Spleen (tissue), 11 donors: ENCODE results near the gene CDK10. TPM values are rescaled to one million over a fixed set of nuclear protein-coding genes. Genes with fewer than 3 reads are reported as not detected.

Experiments used
- DNase-seq: peaks from one replicate; pipeline ENCODE4 v3.0.0-alpha.2; 2020
- H3K27ac ChIP-seq, 8 donors: fragments of 200-600 bp; sonication (generic) in 7 of 8; 1 replicate in 4 of 8; 2 replicates in 4 of 8; pipeline versions ENCODE4 v1.5.0 to v1.8.0; 2016 to 2021; ENCODE audit warnings: inconsistent platforms in 4 of 8, mild to moderate bottlenecking in 4 of 8, moderate library complexity in 1 of 8
- H3K27me3 ChIP-seq, 7 donors: fragments of 200-600 bp; sonication (generic) in 6 of 7; replicated peaks in 1 of 7; 1 replicate in 4 of 7; 2 replicates in 3 of 7; pipeline versions ENCODE4 v1.5.0 to v1.8.0; 2016 to 2021; ENCODE audit warnings: inconsistent platforms in 3 of 7, mild to moderate bottlenecking in 1 of 7
- H3K36me3 ChIP-seq, 6 donors: fragments of 200-600 bp; sonication (generic) in 5 of 6; 1 replicate in 4 of 6; 2 replicates in 2 of 6; pipeline versions ENCODE4 v1.5.0 to v1.8.0; 2016 to 2021; ENCODE audit warnings: inconsistent platforms in 2 of 6
- H3K4me1 ChIP-seq, 6 donors: fragments of 200-600 bp; sonication (generic) in 5 of 6; 1 replicate in 3 of 6; 2 replicates in 3 of 6; pipeline versions ENCODE4 v1.5.0 to v1.8.0; 2016 to 2021; ENCODE audit warnings: inconsistent platforms in 3 of 6
- H3K4me3 ChIP-seq, 8 donors: fragments of 200-600 bp; sonication (generic) in 7 of 8; 1 replicate in 4 of 8; 2 replicates in 4 of 8; pipeline versions ENCODE4 v1.5.0 to v1.8.0; 2016 to 2021; ENCODE audit warnings: inconsistent platforms in 4 of 8, mild to moderate bottlenecking in 4 of 8, moderate library complexity in 2 of 8
- H3K9me3 ChIP-seq, 8 donors: fragments of 200-600 bp; sonication (generic) in 7 of 8; 1 replicate in 4 of 8; 2 replicates in 4 of 8; pipeline versions ENCODE4 v1.5.0 to v1.8.0; 2016 to 2021; ENCODE audit warnings: inconsistent platforms in 4 of 8
- CTCF ChIP-seq, 11 experiments: fragments of 200-600 bp in 7 of 11; fragments of 450-650 bp in 4 of 11; sonication (generic) in 4 of 11; IDR thresholded peaks in 8 of 11; conservative IDR thresholded peaks in 3 of 11; 1 replicate in 7 of 11; 2 replicates in 4 of 11; pipeline versions ENCODE4 v1.4.0 to v1.8.0; 2016 to 2021; ENCODE audit warnings: antibody characterized with exemption in 11 of 11, inconsistent platforms in 4 of 11, mild to moderate bottlenecking in 1 of 11
- POLR2A ChIP-seq, 3 donors: fragments of 450-650 bp; IDR thresholded peaks; one replicate each; pipeline ENCODE4 v1.5.1; 2017; ENCODE audit warnings: antibody characterized with exemption in 3 of 3, mild to moderate bottlenecking in 1 of 3
- POLR2AphosphoS5 ChIP-seq, 3 donors: sonication (generic); formaldehyde crosslinking; IDR thresholded peaks; one replicate each; pipeline ENCODE4 v1.5.1; 2017; ENCODE audit warnings: antibody characterized with exemption in 3 of 3
- WGBS, 5 donors: extraction: QIAGEN DNeasy Blood & Tissue Kit in 3 of 5; methylation state at CpG; one replicate each; pipeline versions ENCODE4 v1.1.5 to v1.1.7; 2013 to 2018; 5-methylcytosine and 5-hydroxymethylcytosine counted together
- intact Hi-C: fragments of 100-400 bp; cut with DNase I; formaldehyde crosslinking; loops from one replicate; pipeline ENCODE4 v1.15.0; 2023; ENCODE audit warnings: low total_unique reads
- polyA plus RNA-seq, 3 donors: library from polyadenylated mRNA; stranded (reverse); fragments of 200-250 nt; gene quantifications; one replicate each; pipeline ENCODE4 v1.2.1, GENCODE V29; 2013
- total RNA-seq, 7 donors: library from RNA; depleted of rRNA in 3 of 7; stranded (reverse); fragments of >200 nt in 3 of 7; fragmentation: NEBNext Ultra II Directional in 4 of 7; extraction: Animal tissue kit (Norgen Biotek cat#: 25700) in 4 of 7; gene quantifications; one replicate each; pipeline versions ENCODE4 v1.1.0 to v1.2.1, GENCODE V29; 2016 to 2021
- donor health status: healthy with polysubstance abuse.
- donor health status: DM: no; HTN: no; CAD: no; lungs with moderate emphysema.
- donor health status: DM: no; HTN: no; CAD: no.
- donor health status: Bipolar disorder and iron deficiency.
- donor health status: healthy.
- donor health status: DM: no; HTN: no; CAD: no.
- donor health status: DM: yes; HTN: yes; CAD: no.

The CDK10 gene
- total and polyA plus RNA-seq, 10 donors = 47.6 to 201 (median 78.6) TPM

GRCh38 chr16:89704281-89704680 is 17.8 kb downstream of the CDK10 start:
- Histone ChIP-seq H3K27me3 (no peaks in the 10 kb centered on the region), H3K27ac (no peak overlapping the region), H3K36me3 (peaks cover 0 to 20% (median 0%) of the 10 kb centered on the region in 6 donors), H3K4me3 (no peak overlapping the region), H3K9me3 (no peaks in the 10 kb centered on the region), H3K4me1 (peaks cover 18 to 53% (median 33%) of the 10 kb centered on the region in 6 donors)
- intact Hi-C loops = loop anchor here (5.0 kb wide), 1 partner anchor 88 kb away; no protein-coding TSS in a partner anchor
- no peak for TF ChIP-seq CTCF (IDR thresholded peaks at IDR 0.05 in 8 of 11, conservative IDR thresholded peaks at IDR 0.05 in 3 of 11)
- TF ChIP-seq POLR2A (IDR thresholded peaks at IDR 0.05) = no peak
- no peak for TF ChIP-seq POLR2AphosphoS5 (IDR thresholded peaks at IDR 0.05)
- DNase-seq = no peak
- 85 to 91% (median 86%) methylated on average over 13 of the region's 13 CpGs for WGBS, 5 donors

- peaks cover 13 to 53% (median 27%) of the 10 kb centered on the region in 6 donors for H3K4me1 ChIP-seq
- peaks cover 0 to 26% (median 0%) of the 10 kb centered on the region in 6 donors for H3K36me3 ChIP-seq
- DNase-seq = peak; percentile 74
- TF ChIP-seq CTCF (IDR thresholded peaks at IDR 0.05 in 8 of 11, conservative IDR thresholded peaks at IDR 0.05 in 3 of 11) (no peak), POLR2AphosphoS5 (IDR thresholded peaks at IDR 0.05) (peak in 1 of 3 donors; percentile 37)
- 74 to 87% (median 79%) methylated on average over 15 of the region's 15 CpGs for WGBS, 5 donors
- H3K9me3 ChIP-seq = no peaks in the 10 kb centered on the region
- H3K4me3 ChIP-seq = no peak overlapping the region
- H3K27me3 ChIP-seq = no peaks in the 10 kb centered on the region
- H3K27ac ChIP-seq = no peak overlapping the region
- intact Hi-C loops = loop anchor here (5.0 kb wide), 1 partner anchor 157 kb away; no protein-coding TSS in a partner anchor
Measured at GRCh38 chr16:89705006-89705405, 18.5 kb downstream of the CDK10 start.

GRCh38 chr16:89706518-89707260 is 20.2 kb downstream of the CDK10 start:
- Histone ChIP-seq H3K4me1 (peaks cover 4 to 51% (median 24%) of the 10 kb centered on the region in 6 donors), H3K27me3 (peaks cover 0 to under 1% (median 0%) of the 10 kb centered on the region in 7 donors), H3K9me3 (no peaks in the 10 kb centered on the region), H3K36me3 (peaks cover 0 to 38% (median 0%) of the 10 kb centered on the region in 6 donors), H3K27ac (peak overlapping the region in 1 of 8 donors; percentile 1), H3K4me3 (no peak overlapping the region)
- intact Hi-C loops = loop anchor here (5.0 kb wide), 1 partner anchor 156 kb away; no protein-coding TSS in a partner anchor
- no peak for DNase-seq
- WGBS, 5 donors = 78 to 91% (median 84%) methylated on average over 6 to 14 of the region's 14 CpGs
- TF ChIP-seq POLR2A (IDR thresholded peaks at IDR 0.05) = no peak
- TF ChIP-seq POLR2AphosphoS5 (IDR thresholded peaks at IDR 0.05) = peak in 1 of 3 donors; percentile 2

- Histone ChIP-seq H3K27ac (no peak overlapping the region), H3K4me1 (peaks cover 11 to 53% (median 27%) of the 10 kb centered on the region in 6 donors), H3K36me3 (peaks cover 0 to 38% (median 0%) of the 10 kb centered on the region in 6 donors), H3K9me3 (no peaks in the 10 kb centered on the region), H3K4me3 (no peak overlapping the region), H3K27me3 (peaks cover 0 to 11% (median 0%) of the 10 kb centered on the region in 7 donors)
- 89 to 100% (median 94%) methylated on average over 1 to 9 of the region's 9 CpGs for WGBS, 5 donors
- DNase-seq = peak; percentile 64
- no peak for TF ChIP-seq POLR2AphosphoS5 (IDR thresholded peaks at IDR 0.05)
- TF ChIP-seq POLR2A (IDR thresholded peaks at IDR 0.05) = no peak
- no peak for TF ChIP-seq CTCF (IDR thresholded peaks at IDR 0.05 in 8 of 11, conservative IDR thresholded peaks at IDR 0.05 in 3 of 11)
- intact Hi-C loops = loop anchor here (5.0 kb wide), 1 partner anchor 155 kb away; no protein-coding TSS in a partner anchor
Measured at GRCh38 chr16:89707695-89708094, 21.2 kb downstream of the CDK10 start.
